Sigmoid colon (tissue), 7 donors: ENCODE measurements around the gene UBL4A. TPM values are rescaled to one million over a fixed set of nuclear protein-coding genes. Genes with fewer than 3 reads are reported as not detected.
A peak's percentile ranks its signal among the peaks of the same experiment; 100 is the strongest.

Experiments used
- DNase-seq: peaks from one replicate; pipeline ENCODE4 v3.0.0-alpha.2; 2019
- H3K27ac ChIP-seq, 4 donors: fragments of 200-600 bp; sonication (generic); one replicate each; pipeline ENCODE4 v1.5.1; 2016 to 2019; ENCODE audit warnings: mild to moderate bottlenecking in 1 of 4
- H3K27me3 ChIP-seq, 3 donors: fragments of 200-600 bp; sonication (generic); one replicate each; pipeline ENCODE4 v1.5.1; 2019; ENCODE audit warnings: mild to moderate bottlenecking in 1 of 3
- H3K36me3 ChIP-seq, 4 donors: fragments of 200-600 bp; sonication (generic); one replicate each; pipeline ENCODE4 v1.5.1; 2016 to 2019
- H3K4me1 ChIP-seq, 4 donors: fragments of 200-600 bp; sonication (generic); one replicate each; pipeline ENCODE4 v1.5.1; 2017 to 2019
- H3K4me3 ChIP-seq, 4 donors: fragments of 200-600 bp; sonication (generic); one replicate each; pipeline ENCODE4 v1.5.1; 2017 to 2019; ENCODE audit warnings: mild to moderate bottlenecking in 2 of 4, moderate library complexity in 1 of 4
- H3K9me3 ChIP-seq, 4 donors: fragments of 200-600 bp in 3 of 4; sonication (generic) in 3 of 4; one replicate each; pipeline versions ENCODE4 v1.5.1 to v1.6.1; 2013 to 2019
- CTCF ChIP-seq, 4 experiments: fragments of 450-650 bp in 3 of 4; fragments of 200-600 bp in 1 of 4; IDR thresholded peaks; one replicate each; pipeline ENCODE4 v1.5.1; 2016 to 2019; ENCODE audit warnings: antibody characterized with exemption in 4 of 4, mild to moderate bottlenecking in 3 of 4, moderate library complexity in 2 of 4
- EP300 ChIP-seq, 4 donors: sonication (generic); formaldehyde crosslinking; IDR thresholded peaks; one replicate each; pipeline ENCODE4 v1.6.1; 2017; ENCODE audit warnings: antibody characterized with exemption in 4 of 4
- POLR2A ChIP-seq, 2 donors: fragments of 450-650 bp; IDR thresholded peaks; one replicate each; pipeline ENCODE4 v1.6.1; 2016; ENCODE audit warnings: antibody characterized with exemption in 2 of 2, mild to moderate bottlenecking in 2 of 2, moderate library complexity in 2 of 2
- POLR2AphosphoS5 ChIP-seq, 4 donors: sonication (generic); formaldehyde crosslinking; IDR thresholded peaks; one replicate each; pipeline ENCODE4 v1.6.1; 2017; ENCODE audit warnings: antibody characterized with exemption in 4 of 4
- WGBS, 2 donors: extraction: QIAGEN DNeasy Blood & Tissue Kit; methylation state at CpG; one replicate each; pipeline ENCODE4 v1.1.7; 2013; 5-methylcytosine and 5-hydroxymethylcytosine counted together
- intact Hi-C: fragments of 100-400 bp; cut with DNase I; formaldehyde crosslinking; loops from one replicate; pipeline ENCODE4 v1.15.1; 2023
- polyA plus RNA-seq, 3 donors: library from polyadenylated mRNA; stranded (reverse); fragments of 200-250 nt; gene quantifications; one replicate each; pipeline ENCODE4 v1.2.3, GENCODE V29; 2013
- total RNA-seq, 4 donors: library from RNA; depleted of rRNA; stranded (reverse); fragments of >200 nt; gene quantifications; one replicate each; pipeline ENCODE4 v1.1.0, GENCODE V29; 2016
- donor health status: healthy with polysubstance abuse.
- donor health status: Bipolar disorder and iron deficiency.
- donor health status: healthy.

The UBL4A gene
- total and polyA plus RNA-seq, 7 donors = 31.6 to 51.0 (median 40.2) TPM

- no peak overlapping the region for H3K27ac ChIP-seq
- H3K27me3 ChIP-seq = no peaks in the 10 kb centered on the region
- peaks cover 0 to 2% (median 0%) of the 10 kb centered on the region in 4 donors for H3K4me1 ChIP-seq
- WGBS, 2 donors = 83 to 90% methylated on average over 3 of the region's 3 CpGs
- intact Hi-C loops = no loop called here
- no peak overlapping the region for H3K4me3 ChIP-seq
- H3K36me3 ChIP-seq = no peaks in the 10 kb centered on the region
- TF ChIP-seq EP300 (IDR thresholded peaks at IDR 0.05) (no peak), POLR2A (IDR thresholded peaks at IDR 0.05) (no peak), CTCF (IDR thresholded peaks at IDR 0.05) (no peak)
- no peak for DNase-seq
- H3K9me3 ChIP-seq = no peaks in the 10 kb centered on the region
Observed at GRCh38 chrX:154494715-154495114, 8.3 kb upstream of the UBL4A start.

- peak within 1 kb of the TSS; percentile 41 to 77 (median 70) for H3K4me3 ChIP-seq
- no peaks in the 10 kb centered on the region for H3K36me3 ChIP-seq
- H3K9me3 ChIP-seq = no peaks in the 10 kb centered on the region
- H3K27me3 ChIP-seq = no peaks in the 10 kb centered on the region
- intact Hi-C loops = loop anchor here (1.0 kb wide), 1 partner anchor 26 kb away; the partner anchor contains the start of gene FAM3A
- 0% methylated on average over 70 to 71 of the region's 71 CpGs for WGBS, 2 donors
- no peak for TF ChIP-seq CTCF (IDR thresholded peaks at IDR 0.05)
- peak; percentile 88 to 91 (median 91) for TF ChIP-seq POLR2AphosphoS5 (IDR thresholded peaks at IDR 0.05)
- TF ChIP-seq EP300 (IDR thresholded peaks at IDR 0.05) = no peak
- TF ChIP-seq POLR2A (IDR thresholded peaks at IDR 0.05) = peak; percentile 35 to 82
- H3K4me1 ChIP-seq = peaks cover 0 to 27% (median 12%) of the 10 kb centered on the region in 4 donors
- peak within 1 kb of the TSS; percentile 90 to 98 (median 94) for H3K27ac ChIP-seq
- peak; percentile 97 for DNase-seq
Observed at GRCh38 chrX:154490414-154491083, 4.1 kb upstream of the UBL4A start, which contains the start of gene SLC10A3. SLC10A3 (minus strand) TSS chrX:154490629; CDS start chrX:154488940, 1,689 bp downstream.

- H3K4me1 ChIP-seq = peaks cover 0 to 32% (median 17%) of the 10 kb centered on the region in 4 donors
- peak overlapping the region; percentile 90 to 98 (median 94) for H3K27ac ChIP-seq
- peaks cover 0 to 3% (median 0%) of the 10 kb centered on the region in 4 donors for H3K36me3 ChIP-seq
- H3K4me3 ChIP-seq = peak overlapping the region; percentile 41 to 77 (median 70)
- H3K27me3 ChIP-seq = no peaks in the 10 kb centered on the region
- intact Hi-C loops = loop anchor here (1.0 kb wide), 1 partner anchor 26 kb away; the partner anchor contains the start of gene FAM3A
- peak; percentile 82 for DNase-seq
- no peak for TF ChIP-seq POLR2A (IDR thresholded peaks at IDR 0.05)
- WGBS, 2 donors = 0 to 1% methylated on average over 19 of the region's 19 CpGs
- H3K9me3 ChIP-seq = no peaks in the 10 kb centered on the region
Observed at GRCh38 chrX:154490021-154490413, 3.6 kb upstream of the UBL4A start.

GRCh38 chrX:154489182-154489581 lies 2.8 kb upstream of the UBL4A start:
- H3K4me3 ChIP-seq = peak overlapping the region in 1 of 4 donors; percentile 75
- TF ChIP-seq POLR2AphosphoS5 (IDR thresholded peaks at IDR 0.05) (no peak), CTCF (IDR thresholded peaks at IDR 0.05) (no peak), POLR2A (IDR thresholded peaks at IDR 0.05) (no peak), EP300 (IDR thresholded peaks at IDR 0.05) (no peak)
- DNase-seq = no peak
- intact Hi-C loops = loop anchor here (5.0 kb wide), 3 partner anchors 43 to 92 kb away; partner anchors contain the start of genes GDI1 and RPL10
- peaks cover 0 to 33% (median 22%) of the 10 kb centered on the region in 4 donors for H3K4me1 ChIP-seq
- peak overlapping the region; percentile 90 to 98 (median 94) for H3K27ac ChIP-seq
- 92% methylated on average over 4 of the region's 4 CpGs for WGBS, 2 donors
- H3K27me3 ChIP-seq = no peaks in the 10 kb centered on the region
- H3K9me3 ChIP-seq = no peaks in the 10 kb centered on the region
- H3K36me3 ChIP-seq = peaks cover 0 to 11% (median 0%) of the 10 kb centered on the region in 4 donors

GRCh38 chrX:154488336-154489075 lies 2.1 kb upstream of the UBL4A start:
- Histone ChIP-seq H3K27ac (peak overlapping the region in 1 of 4 donors; percentile 90), H3K9me3 (no peaks in the 10 kb centered on the region), H3K4me3 (no peak overlapping the region), H3K36me3 (peaks cover 0 to 12% (median 0%) of the 10 kb centered on the region in 4 donors), H3K27me3 (no peaks in the 10 kb centered on the region), H3K4me1 (peaks cover 0 to 33% (median 22%) of the 10 kb centered on the region in 4 donors)
- intact Hi-C loops = loop anchor here (5.0 kb wide), 3 partner anchors 44 to 91 kb away; partner anchors contain the start of genes GDI1 and RPL10
- TF ChIP-seq EP300 (IDR thresholded peaks at IDR 0.05) (no peak), CTCF (IDR thresholded peaks at IDR 0.05) (no peak), POLR2AphosphoS5 (IDR thresholded peaks at IDR 0.05) (no peak), POLR2A (IDR thresholded peaks at IDR 0.05) (no peak)
- no peak for DNase-seq
- WGBS, 2 donors = 88 to 92% methylated on average over 20 of the region's 20 CpGs
